K562 (cell line): ENCODE data around the gene SLC16A4. TPM values are rescaled to one million over a fixed set of nuclear protein-coding genes. Genes with fewer than 3 reads are reported as not detected.

Experiments
- ATAC-seq: fragments of 200-7000 bp; cut with Tn5 transposase; 3 replicates; pipeline ENCODE4 v1.9.1; 2020; ENCODE audit warnings: moderate library complexity
- BruUV-seq: library from RNA; stranded (reverse); fragments of 400-500 nt; replicated peaks from 2 replicates; lab custom pipeline; 2021; lab: Mats Ljungman, UMichigan
- CTCF ChIA-PET: fragments of 300-600 bp; formaldehyde crosslinking; extraction: SDS; loops from one replicate; lab custom pipeline; 2021; ENCODE audit warnings: low intra/inter-chr PET ratio; lab: Yijun Ruan, JAX
- POLR2A ChIA-PET: fragments of 300-600, 350-650 bp; sonication (Branson Sonifier 250); formaldehyde crosslinking; extraction: SDS; loops from one replicate; lab custom pipeline; 2021; ENCODE audit warnings: antibody characterized with exemption, inconsistent platforms; lab: Yijun Ruan, JAX
- DNase-seq, 4 experiments: peaks; one replicate each; pipeline versions ENCODE4 v3.0.0 to v3.0.0-alpha.2; 2011 to 2018; ENCODE audit warnings: low spot score in 3 of 4, mixed read lengths in 3 of 4; ENCODE audit errors: extremely low read depth in 1 of 4
- FAIRE-seq: peaks from 2 replicates; lab custom pipeline; 2011; peaks lifted over from hg19 to GRCh38; lab: Jason Lieb, UNC
- H2AFZ ChIP-seq: 2 replicates; pipeline ENCODE4 v1.6.0; 2011; ENCODE audit warnings: low read depth, low read length, control low read depth, inconsistent platforms
- H3K27ac ChIP-seq: fragments of 200-600 bp; 3 replicates; pipeline ENCODE4 v1.8.0; 2011; ENCODE audit warnings: low read depth, mild to moderate bottlenecking, control low read depth, inconsistent platforms, low read length, moderate library complexity, mixed read lengths; ENCODE audit errors: extremely low read depth
- H3K27me3 ChIP-seq, 2 experiments: fragments of 300-600 bp in 1 of 2; 2 replicates in 1 of 2; 3 replicates in 1 of 2; pipeline versions ENCODE4 v1.6.0 to v1.8.0; 2011; ENCODE audit warnings: inconsistent platforms in 2 of 2, low read length in 2 of 2, mild to moderate bottlenecking in 1 of 2, mixed read lengths in 1 of 2, moderate library complexity in 1 of 2; ENCODE audit not compliant: control insufficient read depth in 2 of 2, insufficient read depth in 2 of 2
- H3K36me3 ChIP-seq: fragments of 300-600 bp; 3 replicates; pipeline ENCODE4 v1.8.0; 2011; ENCODE audit warnings: mild to moderate bottlenecking, low read length, inconsistent platforms; ENCODE audit not compliant: control insufficient read depth, insufficient read depth
- H3K4me1 ChIP-seq, 2 experiments: fragments of 200-600 bp in 1 of 2; replicated peaks in 1 of 2; 2 replicates in 1 of 2; 3 replicates in 1 of 2; pipeline versions ENCODE4 v1.5.1 to v1.8.0; 2011; ENCODE audit warnings: inconsistent platforms in 2 of 2, low read length in 2 of 2, mild to moderate bottlenecking in 1 of 2, mixed read lengths in 1 of 2, moderate library complexity in 1 of 2; ENCODE audit not compliant: control insufficient read depth in 2 of 2, insufficient read depth in 2 of 2
- H3K4me2 ChIP-seq: 2 replicates; pipeline ENCODE4 v1.6.1; 2011; ENCODE audit warnings: low read length, control low read depth, inconsistent platforms, mixed read lengths; ENCODE audit not compliant: insufficient read depth
- H3K4me3 ChIP-seq: fragments of 200-600 bp; sonication (generic), shearing (Covaris generic); 2 replicates; pipeline ENCODE4 v1.5.1; 2016; ENCODE audit warnings: control low read depth, inconsistent platforms
- H3K79me2 ChIP-seq: fragments of 200-600 bp; 3 replicates; pipeline ENCODE4 v1.8.0; 2011; ENCODE audit warnings: low read length, inconsistent platforms; ENCODE audit not compliant: control insufficient read depth, insufficient read depth
- H3K9ac ChIP-seq, 2 experiments: 2 replicates each; pipeline versions ENCODE4 v1.6.0 to v1.6.1; 2011; ENCODE audit warnings: low read depth in 2 of 2, low read length in 2 of 2, control low read depth in 1 of 2, inconsistent platforms in 1 of 2, mild to moderate bottlenecking in 1 of 2, mixed read lengths in 1 of 2; ENCODE audit not compliant: insufficient read depth in 1 of 2
- H3K9me1 ChIP-seq: one replicate; pipeline ENCODE4 v1.6.0; 2011; ENCODE audit warnings: inconsistent platforms, mild to moderate bottlenecking, low read length, moderate library complexity; ENCODE audit not compliant: control insufficient read depth, insufficient read depth
- H3K9me3 ChIP-seq: replicated peaks from 2 replicates; pipeline ENCODE4 v1.5.1; 2011; ENCODE audit warnings: low read depth, low read length, inconsistent platforms; ENCODE audit not compliant: control insufficient read depth, insufficient read depth
- H4K20me1 ChIP-seq: replicated peaks from 2 replicates; pipeline ENCODE4 v1.6.1; 2011; ENCODE audit warnings: low read length, inconsistent platforms, mixed read lengths; ENCODE audit not compliant: control insufficient read depth, insufficient read depth
- BDP1 ChIP-seq: IDR thresholded peaks from 3 replicates; pipeline ENCODE4 v1.6.1; 2011; ENCODE audit not compliant: insufficient read length, insufficient read depth
- CBX8 ChIP-seq: fragments of 200-600 bp; sonication (generic); IDR thresholded peaks from 2 replicates; pipeline ENCODE4 v1.6.1; 2012; ENCODE audit warnings: borderline replicate concordance, mixed run types, low read depth, mild to moderate bottlenecking, moderate library complexity, mixed read lengths, low read length, control low read depth, inconsistent platforms; ENCODE audit not compliant: poor library complexity, severe bottlenecking; ENCODE audit errors: extremely low read depth
- E2F1 ChIP-seq: sonication (generic); formaldehyde crosslinking; IDR thresholded peaks from 2 replicates; pipeline ENCODE4 v1.8.1; 2023; ENCODE audit warnings: mild to moderate bottlenecking, missing genetic modification reagents, moderate library complexity
- HMG20A ChIP-seq: fragments of 450-650 bp; formaldehyde crosslinking; conservative IDR thresholded peaks from 2 replicates; pipeline ENCODE4 v1.4.0; 2020; ENCODE audit warnings: mild to moderate bottlenecking, mixed read lengths
- JUN ChIP-seq, 2 experiments: sonication (generic) in 1 of 2; formaldehyde crosslinking in 1 of 2; IDR thresholded peaks; 2 replicates each; pipeline versions ENCODE4 v1.6.1 to v1.8.0; 2012 to 2022; ENCODE audit warnings: borderline replicate concordance in 2 of 2, mild to moderate bottlenecking in 2 of 2, improper control_type of control experiment in 1 of 2, low read depth in 1 of 2, low read length in 1 of 2, missing genetic modification reagents in 1 of 2
- KLF6 ChIP-seq: fragments of 250-450 bp; sonication (Bioruptor Pico); IDR thresholded peaks from 2 replicates; pipeline ENCODE4 v1.4.0; 2020; ENCODE audit warnings: mild to moderate bottlenecking, moderate library complexity, borderline replicate concordance
- MYBL2 ChIP-seq, 2 experiments: fragments of 450-650 bp in 1 of 2; sonication (generic) in 1 of 2; formaldehyde crosslinking in 1 of 2; IDR thresholded peaks; 2 replicates each; pipeline versions ENCODE4 v1.6.1 to v1.8.1; 2017 to 2022; ENCODE audit warnings: borderline replicate concordance in 1 of 2, inconsistent platforms in 1 of 2, low read depth in 1 of 2, mild to moderate bottlenecking in 1 of 2, missing genetic modification reagents in 1 of 2, moderate library complexity in 1 of 2
- NCOA4 ChIP-seq: fragments of 450-650 bp; IDR thresholded peaks from 2 replicates; pipeline ENCODE4 v1.6.1; 2018; ENCODE audit warnings: mild to moderate bottlenecking; ENCODE audit not compliant: partially characterized antibody
- TOE1 ChIP-seq, 2 experiments: fragments of 450-650 bp in 1 of 2; sonication (generic) in 1 of 2; formaldehyde crosslinking in 1 of 2; IDR thresholded peaks; 2 replicates each; pipeline versions ENCODE4 v1.7.1 to v1.8.0; 2016 to 2022; ENCODE audit warnings: borderline replicate concordance in 2 of 2, mild to moderate bottlenecking in 2 of 2, antibody characterized with exemption in 1 of 2, inconsistent platforms in 1 of 2, low read depth in 1 of 2, missing genetic modification reagents in 1 of 2, moderate library complexity in 1 of 2
- UBTF ChIP-seq, 2 experiments: IDR thresholded peaks; 2 replicates each; pipeline ENCODE4 v1.6.1; 2012; ENCODE audit warnings: improper control_type of control experiment in 2 of 2, low read depth in 2 of 2, low read length in 2 of 2, borderline replicate concordance in 1 of 2
- ZC3H8 ChIP-seq: fragments of 450-650 bp; IDR thresholded peaks from 2 replicates; pipeline ENCODE4 v1.6.1; 2017
- ZFP91 ChIP-seq: sonication (generic); formaldehyde crosslinking; IDR thresholded peaks from 2 replicates; pipeline ENCODE4 v1.8.0; 2022; ENCODE audit warnings: mild to moderate bottlenecking, missing genetic modification reagents
- ZNF140 ChIP-seq: fragments of 250-450 bp; sonication (Bioruptor Pico); IDR thresholded peaks from 2 replicates; pipeline ENCODE4 v1.8.0; 2021; ENCODE audit warnings: moderate library complexity, mild to moderate bottlenecking, inconsistent platforms
- ZNF239 ChIP-seq: fragments of 250-450 bp; sonication (Bioruptor Pico); IDR thresholded peaks from 2 replicates; pipeline ENCODE4 v1.4.0; 2020; ENCODE audit warnings: mild to moderate bottlenecking
- ZNF263 ChIP-seq: sonication (generic); formaldehyde crosslinking; IDR thresholded peaks from 2 replicates; pipeline ENCODE4 v1.8.0; 2022; ENCODE audit warnings: mild to moderate bottlenecking, missing genetic modification reagents, borderline replicate concordance
- ZNF41 ChIP-seq: fragments of 250-450 bp; sonication (Bioruptor Pico); conservative IDR thresholded peaks from 2 replicates; pipeline ENCODE4 v1.4.0; 2020; ENCODE audit warnings: mild to moderate bottlenecking
- WGBS: fragments of 100-300 bp; shearing (Covaris generic); methylation state at CpG from one replicate; pipeline ENCODE4 v1.1.6; 2016; ENCODE audit warnings: low coverage, mixed read lengths; ENCODE audit not compliant: insufficient coverage; ENCODE audit errors: missing lambda C conversion rate; 5-methylcytosine and 5-hydroxymethylcytosine counted together
- in situ Hi-C: fragments of 300-500 bp; cut with MboI; formaldehyde crosslinking; loops from 4 replicates; pipeline ENCODE4 v1.15.0; 2018; ENCODE audit warnings: inconsistent platforms, mixed read lengths
- intact Hi-C: fragments of 100-400 bp; cut with micrococcal nuclease; formaldehyde crosslinking; loops from 2 replicates; pipeline ENCODE4 v1.14.2; 2022
- polyA plus RNA-seq, 8 experiments: library from polyadenylated mRNA; depleted of rRNA in 4 of 8; stranded (reverse) in 5 of 8; unstranded in 3 of 8; fragments of >200 nt; fragmentation: Nextera tagmentation in 2 of 8; fragmentation: Illumina TruSeq in 1 of 8; extraction: Ambion mirVana in 2 of 8; extraction: Trizol in 1 of 8; gene quantifications; 2 replicates each; pipeline versions ENCODE4 v1.2.1 to v1.2.3, GENCODE V29; 2011 to 2014; ENCODE audit warnings: inconsistent platforms in 1 of 8, missing spikeins in 1 of 8
- total RNA-seq, 7 experiments: library from RNA; depleted of rRNA in 6 of 7; stranded (reverse); fragments of >200 nt in 6 of 7; fragmentation: Illumina TruSeq in 2 of 7; extraction: Trizol in 2 of 7; gene quantifications; 2 replicates each; pipeline versions ENCODE4 v1.2.1 to v1.2.3, GENCODE V29; 2011 to 2021; ENCODE audit warnings: low replicate concordance in 1 of 7

Gene SLC16A4
- total and polyA plus RNA-seq, 9 of the 15 experiments (the other 6 are each of a cell fraction or from before 2014, with no cell fraction given) = 0.04 to 0.31 (median 0.18) TPM; not detected in 1

GRCh38 chr1:110360431-110360830, 30.4 kb downstream of the SLC16A4 start:
- Histone ChIP-seq H4K20me1 (no peaks in the 10 kb centered on the region), H3K27me3 (no peaks in the 10 kb centered on the region), H3K27ac (no peak overlapping the region), H3K4me3 (no peak overlapping the region), H3K79me2 (peaks cover 90% of the 10 kb centered on the region), H3K4me2 (no peak overlapping the region), H2AFZ (no peak overlapping the region), H3K36me3 (peaks cover 79% of the 10 kb centered on the region), H3K9me1 (no peaks in the 10 kb centered on the region), H3K4me1 (no peaks in the 10 kb centered on the region), H3K9me3 (no peaks in the 10 kb centered on the region), H3K9ac (no peak overlapping the region)
- CTCF ChIA-PET = no interaction called here
- 94% methylated on average over 2 of the region's 2 CpGs for WGBS
- intact Hi-C loops = no loop called here
- POLR2A ChIA-PET = interaction anchor here (1.0 to 3.4 kb wide), 3 partner anchors 12 to 21 kb away, joined by 4 to 16 read pairs (median 5); partner anchors contain the start of gene RBM15
- no TSS peak for BruUV-seq
- in situ Hi-C loops = no loop called here
- no peak for FAIRE-seq
- no peak for DNase-seq
- ATAC-seq = no peak
- no peak for TF ChIP-seq BDP1
- no peak for TF ChIP-seq NCOA4
- TF ChIP-seq ZC3H8 = no peak
- TF ChIP-seq KLF6 (CRISPR knock-in tag) = no peak
- no peak for TF ChIP-seq E2F1
- TF ChIP-seq ZNF140 (CRISPR knock-in tag) = no peak
- TF ChIP-seq ZNF263 (CRISPR knock-in tag) = no peak
- TF ChIP-seq ZFP91 (CRISPR knock-in tag) = no peak
- no peak for TF ChIP-seq ZNF41 (CRISPR knock-in tag)
- no peak for TF ChIP-seq TOE1 (IDR thresholded peaks at IDR 0.05; ENCODE audit: borderline replicate concordance)
- no peak for TF ChIP-seq TOE1 (CRISPR knock-in tag; IDR thresholded peaks at IDR 0.05; ENCODE audit: borderline replicate concordance, low read depth)
- TF ChIP-seq UBTF (IDR thresholded peaks at IDR 0.05; ENCODE audit: borderline replicate concordance in 1 of 2, low read depth in 2 of 2, low read length in 2 of 2) = no peak
- no peak for TF ChIP-seq HMG20A
- no peak for TF ChIP-seq ZNF239
- TF ChIP-seq CBX8 = no peak
- TF ChIP-seq JUN (IDR thresholded peaks at IDR 0.05; ENCODE audit: borderline replicate concordance, low read depth, low read length) = no peak
- TF ChIP-seq JUN (CRISPR knock-in tag; IDR thresholded peaks at IDR 0.05; ENCODE audit: borderline replicate concordance) = no peak
- TF ChIP-seq MYBL2 (IDR thresholded peaks at IDR 0.05; ENCODE audit: low read depth) = no peak
- TF ChIP-seq MYBL2 (CRISPR knock-in tag; IDR thresholded peaks at IDR 0.05; ENCODE audit: borderline replicate concordance) = no peak
